Panc1 (cell line): Measurements from ENCODE around the gene ITGAV. TPM values are rescaled to one million over a fixed set of nuclear protein-coding genes. Genes with fewer than 3 reads are reported as not detected.

Experiments used
- ATAC-seq: fragments of 200-7000 bp; cut with Tn5 transposase; 2 replicates; pipeline ENCODE4 v1.9.1; 2020; ENCODE audit warnings: mild to moderate bottlenecking, moderate library complexity
- BruUV-seq: library from RNA; stranded (reverse); fragments of 400-500 nt; replicated peaks from 2 replicates; lab custom pipeline; 2021; lab: Mats Ljungman, UMichigan
- CTCF ChIA-PET: fragments of 300-600 bp; sonication (Branson Sonifier 250); formaldehyde crosslinking; loops from one replicate; lab custom pipeline; 2022; ENCODE audit warnings: antibody characterized with exemption; lab: Charles Lee
- POLR2A ChIA-PET: fragments of 300-600 bp; sonication (Branson Sonifier 250); formaldehyde crosslinking; loops from one replicate; lab custom pipeline; 2022; ENCODE audit warnings: antibody characterized with exemption; lab: Charles Lee
- DNase-seq: peaks from one replicate; pipeline ENCODE4 v3.0.0-alpha.2; 2010; ENCODE audit warnings: low read depth, low spot score
- H3K27ac ChIP-seq: 2 replicates; pipeline ENCODE4 v1.5.1; 2011; ENCODE audit warnings: mild to moderate bottlenecking, low read length, inconsistent platforms
- H3K27me3 ChIP-seq: fragments of 200-500 bp; sonication (Bioruptor generic); 2 replicates; pipeline ENCODE4 v1.6.0; 2014; ENCODE audit warnings: low read length, inconsistent platforms; ENCODE audit not compliant: control insufficient read depth, insufficient read depth
- H3K36me3 ChIP-seq: fragments of 200-500 bp; sonication (Bioruptor generic); 2 replicates; pipeline ENCODE4 v1.5.1; 2014; ENCODE audit warnings: inconsistent platforms, mild to moderate bottlenecking, low read length, moderate library complexity; ENCODE audit not compliant: control insufficient read depth, insufficient read depth
- H3K4me1 ChIP-seq: 2 replicates; pipeline ENCODE4 v1.5.1; 2011; ENCODE audit warnings: inconsistent platforms, mild to moderate bottlenecking, low read length, moderate library complexity; ENCODE audit not compliant: control insufficient read depth, insufficient read depth
- H3K4me3 ChIP-seq, 2 experiments: 2 replicates each; pipeline ENCODE4 v1.5.1; 2011 to 2012; ENCODE audit warnings: low read depth in 2 of 2, low read length in 2 of 2, mild to moderate bottlenecking in 2 of 2, inconsistent platforms in 1 of 2, moderate library complexity in 1 of 2
- H3K9me3 ChIP-seq: fragments of 200-500 bp; sonication (Bioruptor generic); 2 replicates; pipeline ENCODE4 v1.5.1; 2014; ENCODE audit warnings: low read depth, mild to moderate bottlenecking, inconsistent platforms, low read length, moderate library complexity; ENCODE audit not compliant: control insufficient read depth, insufficient read depth
- POLR2AphosphoS5 ChIP-seq: IDR thresholded peaks from 2 replicates; pipeline ENCODE4 v1.6.1; 2012; ENCODE audit warnings: mild to moderate bottlenecking, low read depth, low read length, moderate library complexity
- SIN3A ChIP-seq: IDR thresholded peaks from 2 replicates; pipeline ENCODE4 v1.6.1; 2012; ENCODE audit warnings: low read depth, mild to moderate bottlenecking, low read length, moderate library complexity, borderline replicate concordance; ENCODE audit not compliant: insufficient read depth
- TCF7L2 ChIP-seq: IDR thresholded peaks from 2 replicates; pipeline ENCODE4 v1.6.1; 2011; ENCODE audit warnings: mild to moderate bottlenecking, low read depth, low read length, inconsistent platforms
- in situ Hi-C: cut with HindIII; loops from 2 replicates; pipeline ENCODE4 v1.10.0; 2016; ENCODE audit warnings: low sequenced_read_pairs, low pct_unique_long_range_greater_than_20kb
- intact Hi-C: fragments of 100-400 bp; cut with micrococcal nuclease; formaldehyde crosslinking; loops from one replicate; pipeline ENCODE4 v1.10.0; 2022; ENCODE audit not compliant: unreplicated experiment
- total RNA-seq: library from RNA; stranded (reverse); gene quantifications from one replicate; pipeline ENCODE4 v1.2.1, GENCODE V29; 2021; ENCODE audit not compliant: unreplicated experiment
- TF ChIP-seq, protein P1 (sequence below), 2 experiments: IDR thresholded peaks; 2 replicates each; pipeline ENCODE4 v1.6.1; 2011 to 2012; ENCODE audit warnings: low read depth in 2 of 2, control low read depth in 1 of 2, low read length in 1 of 2, mild to moderate bottlenecking in 1 of 2, moderate library complexity in 1 of 2; ENCODE audit not compliant: insufficient read depth in 1 of 2
- TF ChIP-seq, protein P2 (sequence below): fragments of 450-650 bp; IDR thresholded peaks from 2 replicates; pipeline ENCODE4 v1.5.1; 2017; ENCODE audit warnings: mild to moderate bottlenecking

The ITGAV gene
- total RNA-seq, 1 experiment from 2014 or later = 218 TPM

DNA sequence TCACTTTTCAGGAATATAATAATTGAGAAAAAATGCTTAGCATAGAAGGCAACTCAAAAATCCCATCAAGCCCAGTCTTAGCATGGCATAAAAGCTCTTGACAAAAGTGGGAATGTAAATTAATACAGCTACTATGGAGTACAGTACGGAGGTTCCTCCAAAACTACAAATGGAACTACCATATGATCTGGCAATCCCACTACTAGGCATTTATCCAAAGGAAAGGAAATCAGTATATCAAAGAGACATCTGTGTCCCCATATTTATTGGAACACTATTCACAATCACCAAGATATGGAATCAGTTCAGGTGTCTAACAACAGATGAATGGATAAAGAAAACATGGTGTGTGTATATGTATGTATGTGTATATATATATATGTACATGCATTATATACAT is 28.8 kb downstream of the ITGAV start:
- no peaks in the 10 kb centered on the region for H3K4me1 ChIP-seq
- ChIA-PET CTCF (interaction anchor here (0.6 kb wide), 1 partner anchor 21 kb away, joined by 5 read pairs; no protein-coding TSS in a partner anchor), POLR2A (no interaction called here)
- peaks cover 4% of the 10 kb centered on the region for H3K36me3 ChIP-seq
- DNase-seq = no peak
- TF ChIP-seq TCF7L2 = no peak
- TF ChIP-seq, protein P1, sequence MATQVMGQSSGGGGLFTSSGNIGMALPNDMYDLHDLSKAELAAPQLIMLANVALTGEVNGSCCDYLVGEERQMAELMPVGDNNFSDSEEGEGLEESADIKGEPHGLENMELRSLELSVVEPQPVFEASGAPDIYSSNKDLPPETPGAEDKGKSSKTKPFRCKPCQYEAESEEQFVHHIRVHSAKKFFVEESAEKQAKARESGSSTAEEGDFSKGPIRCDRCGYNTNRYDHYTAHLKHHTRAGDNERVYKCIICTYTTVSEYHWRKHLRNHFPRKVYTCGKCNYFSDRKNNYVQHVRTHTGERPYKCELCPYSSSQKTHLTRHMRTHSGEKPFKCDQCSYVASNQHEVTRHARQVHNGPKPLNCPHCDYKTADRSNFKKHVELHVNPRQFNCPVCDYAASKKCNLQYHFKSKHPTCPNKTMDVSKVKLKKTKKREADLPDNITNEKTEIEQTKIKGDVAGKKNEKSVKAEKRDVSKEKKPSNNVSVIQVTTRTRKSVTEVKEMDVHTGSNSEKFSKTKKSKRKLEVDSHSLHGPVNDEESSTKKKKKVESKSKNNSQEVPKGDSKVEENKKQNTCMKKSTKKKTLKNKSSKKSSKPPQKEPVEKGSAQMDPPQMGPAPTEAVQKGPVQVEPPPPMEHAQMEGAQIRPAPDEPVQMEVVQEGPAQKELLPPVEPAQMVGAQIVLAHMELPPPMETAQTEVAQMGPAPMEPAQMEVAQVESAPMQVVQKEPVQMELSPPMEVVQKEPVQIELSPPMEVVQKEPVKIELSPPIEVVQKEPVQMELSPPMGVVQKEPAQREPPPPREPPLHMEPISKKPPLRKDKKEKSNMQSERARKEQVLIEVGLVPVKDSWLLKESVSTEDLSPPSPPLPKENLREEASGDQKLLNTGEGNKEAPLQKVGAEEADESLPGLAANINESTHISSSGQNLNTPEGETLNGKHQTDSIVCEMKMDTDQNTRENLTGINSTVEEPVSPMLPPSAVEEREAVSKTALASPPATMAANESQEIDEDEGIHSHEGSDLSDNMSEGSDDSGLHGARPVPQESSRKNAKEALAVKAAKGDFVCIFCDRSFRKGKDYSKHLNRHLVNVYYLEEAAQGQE (IDR thresholded peaks at IDR 0.05; ENCODE audit: insufficient read depth in 1 of 2, low read depth in 2 of 2, low read length in 1 of 2) = no peak
- TF ChIP-seq, protein P2, sequence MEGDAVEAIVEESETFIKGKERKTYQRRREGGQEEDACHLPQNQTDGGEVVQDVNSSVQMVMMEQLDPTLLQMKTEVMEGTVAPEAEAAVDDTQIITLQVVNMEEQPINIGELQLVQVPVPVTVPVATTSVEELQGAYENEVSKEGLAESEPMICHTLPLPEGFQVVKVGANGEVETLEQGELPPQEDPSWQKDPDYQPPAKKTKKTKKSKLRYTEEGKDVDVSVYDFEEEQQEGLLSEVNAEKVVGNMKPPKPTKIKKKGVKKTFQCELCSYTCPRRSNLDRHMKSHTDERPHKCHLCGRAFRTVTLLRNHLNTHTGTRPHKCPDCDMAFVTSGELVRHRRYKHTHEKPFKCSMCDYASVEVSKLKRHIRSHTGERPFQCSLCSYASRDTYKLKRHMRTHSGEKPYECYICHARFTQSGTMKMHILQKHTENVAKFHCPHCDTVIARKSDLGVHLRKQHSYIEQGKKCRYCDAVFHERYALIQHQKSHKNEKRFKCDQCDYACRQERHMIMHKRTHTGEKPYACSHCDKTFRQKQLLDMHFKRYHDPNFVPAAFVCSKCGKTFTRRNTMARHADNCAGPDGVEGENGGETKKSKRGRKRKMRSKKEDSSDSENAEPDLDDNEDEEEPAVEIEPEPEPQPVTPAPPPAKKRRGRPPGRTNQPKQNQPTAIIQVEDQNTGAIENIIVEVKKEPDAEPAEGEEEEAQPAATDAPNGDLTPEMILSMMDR = no peak
- no peak for TF ChIP-seq POLR2AphosphoS5
- TF ChIP-seq SIN3A = no peak
- in situ Hi-C loops = no loop called here
- no peak for ATAC-seq
- H3K9me3 ChIP-seq = no peaks in the 10 kb centered on the region
- BruUV-seq = no TSS peak
- no peaks in the 10 kb centered on the region for H3K27me3 ChIP-seq
- H3K4me3 ChIP-seq = no peak overlapping the region
- H3K27ac ChIP-seq = no peak overlapping the region
- intact Hi-C loops = no loop called here

DNA sequence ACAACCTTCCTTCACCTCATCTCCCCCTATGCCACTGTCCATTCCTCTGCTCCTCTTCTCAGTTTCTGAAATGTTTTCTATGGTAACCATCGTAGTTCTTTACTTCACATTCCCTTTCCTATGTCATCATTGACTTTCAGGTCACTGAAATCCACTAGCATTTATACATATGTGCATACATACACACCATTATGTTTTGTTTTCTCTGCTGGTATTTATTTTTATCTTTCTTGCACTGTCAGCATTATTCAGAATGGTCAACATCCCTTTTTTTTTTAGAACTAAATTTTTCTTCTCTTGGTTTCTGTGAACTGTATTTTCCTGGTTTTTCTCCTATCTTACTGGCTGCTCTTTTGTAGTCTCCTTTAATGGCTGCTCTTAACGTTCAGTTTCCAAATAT is 33.2 kb downstream of the ITGAV start:
- Histone ChIP-seq H3K4me1 (no peaks in the 10 kb centered on the region), H3K4me3 (no peak overlapping the region), H3K27me3 (no peaks in the 10 kb centered on the region), H3K36me3 (peaks cover 10% of the 10 kb centered on the region; the same call in 1 of the 2 replicates), H3K27ac (no peak overlapping the region), H3K9me3 (no peaks in the 10 kb centered on the region)
- ChIA-PET POLR2A (no interaction called here), CTCF (no interaction called here)
- DNase-seq = no peak
- intact Hi-C loops = no loop called here
- TF ChIP-seq, protein P1 (IDR thresholded peaks at IDR 0.05; ENCODE audit: insufficient read depth in 1 of 2, low read depth in 2 of 2, low read length in 1 of 2) = no peak
- TF ChIP-seq, protein P2 = no peak
- TF ChIP-seq SIN3A (no peak), POLR2AphosphoS5 (no peak), TCF7L2 (no peak)
- in situ Hi-C loops = no loop called here
- BruUV-seq = no TSS peak
- no peak for ATAC-seq
